Measurements from ENCODE around the gene METTL5.
"Not testable (repeated sequence)": the region's sequence is repeated elsewhere in the genome, so short reads cannot be mapped to it uniquely, and the experiment has no call there.

METTL5 gene

GRCh38 chr2:169824373-169825333, at the start of gene METTL5:
TSS of gene METTL5 (minus strand) at chr2:169824905. CDS start at chr2:169824597, 308 bp downstream.
- DNase-seq (ENCODE audit: low spot score): peak; percentile 78

GRCh38 chr2:169871994-169872393, 47.3 kb upstream of the METTL5 start:
- DNase-seq (ENCODE audit: low spot score): no peak

- not testable (repeated sequence) for DNase-seq (ENCODE audit: low spot score)
Measured at GRCh38 chr2:169871369-169871768, 46.7 kb upstream of the METTL5 start.

- no peak for DNase-seq (ENCODE audit: low spot score)
Measured at GRCh38 chr2:169868951-169869350, 44.2 kb upstream of the METTL5 start.

GRCh38 chr2:169867579-169867978, 42.9 kb upstream of the METTL5 start:
- no peak for DNase-seq (ENCODE audit: low spot score)

- DNase-seq (ENCODE audit: low spot score): not testable (repeated sequence)
Measured at GRCh38 chr2:169866230-169866629, 41.5 kb upstream of the METTL5 start.

- DNase-seq (ENCODE audit: low spot score): no peak
Measured at GRCh38 chr2:169865492-169865891, 40.8 kb upstream of the METTL5 start.

- no peak for DNase-seq (ENCODE audit: low spot score)
Measured at GRCh38 chr2:169862816-169863215, 38.1 kb upstream of the METTL5 start.

GRCh38 chr2:169860149-169860548, 35.4 kb upstream of the METTL5 start:
- DNase-seq (ENCODE audit: low spot score): no peak

GRCh38 chr2:169859423-169859822, 34.7 kb upstream of the METTL5 start:
- no peak for DNase-seq (ENCODE audit: low spot score)

- not testable (repeated sequence) for DNase-seq (ENCODE audit: low spot score)
Measured at GRCh38 chr2:169855281-169856258, 30.9 kb upstream of the METTL5 start.

- DNase-seq (ENCODE audit: low spot score): no peak
Measured at GRCh38 chr2:169853041-169853668, 28.4 kb upstream of the METTL5 start.

GRCh38 chr2:169849710-169850109, 25.0 kb upstream of the METTL5 start:
- no peak for DNase-seq (ENCODE audit: low spot score)

- peak; percentile 84 for DNase-seq (ENCODE audit: low spot score)
Measured at GRCh38 chr2:169848959-169849693, 24.4 kb upstream of the METTL5 start.

GRCh38 chr2:169845016-169845415, 20.3 kb upstream of the METTL5 start:
- DNase-seq (ENCODE audit: low spot score): no peak

- not testable (repeated sequence) for DNase-seq (ENCODE audit: low spot score)
Measured at GRCh38 chr2:169841625-169842024, 16.9 kb upstream of the METTL5 start.

- DNase-seq (ENCODE audit: low spot score): no peak
Measured at GRCh38 chr2:169840747-169841142, 16.0 kb upstream of the METTL5 start.

- DNase-seq (ENCODE audit: low spot score): no peak
Measured at GRCh38 chr2:169839954-169840746, 15.4 kb upstream of the METTL5 start.

- no peak for DNase-seq (ENCODE audit: low spot score)
Measured at GRCh38 chr2:169838743-169839489, 14.2 kb upstream of the METTL5 start.

- no peak for DNase-seq (ENCODE audit: low spot score)
Measured at GRCh38 chr2:169834401-169834800, 9.7 kb upstream of the METTL5 start.

All from pons (tissue), 1 donor.